ENCODE data around the gene ADGRL3.
"Not testable (repeated sequence)": the region's sequence is repeated elsewhere in the genome, so short reads cannot be mapped to it uniquely, and the experiment has no call there.

The ADGRL3 gene

DNA sequence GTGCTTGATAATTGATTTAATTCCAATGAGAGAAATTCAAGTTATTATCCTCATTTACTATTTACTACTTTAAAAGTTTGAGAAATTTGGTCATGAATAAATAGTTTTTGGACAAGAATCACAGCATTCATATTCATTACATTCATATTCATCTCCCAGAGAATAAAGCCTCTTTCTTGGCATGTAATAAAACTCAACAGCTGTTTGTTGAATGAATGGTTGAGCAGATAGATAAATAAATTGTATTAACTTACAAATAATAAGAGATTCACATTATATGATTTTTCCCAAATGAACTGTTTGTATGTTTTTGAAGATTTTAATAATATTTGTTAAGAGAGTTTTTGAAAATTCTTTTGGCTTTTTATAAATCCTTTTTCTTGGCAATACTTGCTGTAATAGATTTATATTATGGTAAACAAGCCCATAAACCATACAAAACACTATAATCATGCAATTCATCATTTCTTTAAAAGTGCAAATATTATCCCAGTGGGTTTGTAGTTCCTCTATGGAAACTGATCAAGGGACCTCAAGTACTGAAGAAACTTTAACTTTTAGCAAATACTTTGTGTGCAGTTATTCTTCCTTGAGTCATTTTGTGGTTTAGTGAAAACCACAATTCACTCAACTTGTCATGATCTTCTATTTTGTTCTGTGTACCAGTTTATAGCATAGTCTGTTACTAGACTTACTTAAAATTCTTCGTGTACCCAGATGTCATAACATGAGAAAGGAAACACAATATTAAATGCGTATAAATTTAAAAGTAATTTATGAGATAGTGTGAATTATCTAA is 371.8 kb downstream of the ADGRL3 start:
- no peak for DNase-seq

DNA sequence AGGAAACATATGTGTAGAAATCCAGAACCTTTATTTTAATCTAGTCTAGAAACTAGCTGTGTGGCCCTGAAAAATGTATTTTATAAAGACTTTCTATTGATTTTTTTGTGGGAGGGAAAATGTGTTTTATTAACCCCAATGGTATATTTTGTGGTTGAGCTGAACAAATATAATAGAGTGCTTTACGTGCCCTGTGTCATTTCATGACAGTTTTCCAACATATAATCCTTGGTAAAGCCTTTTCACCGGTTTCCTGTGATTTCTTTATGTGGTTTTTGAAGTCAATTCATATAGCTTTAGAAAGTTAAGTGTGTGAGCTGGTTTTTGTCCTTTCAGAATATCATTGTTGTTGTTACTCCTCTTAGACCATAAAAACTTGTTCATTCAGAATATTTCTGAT is 375.7 kb downstream of the ADGRL3 start:
- DNase-seq, result no peak

DNA sequence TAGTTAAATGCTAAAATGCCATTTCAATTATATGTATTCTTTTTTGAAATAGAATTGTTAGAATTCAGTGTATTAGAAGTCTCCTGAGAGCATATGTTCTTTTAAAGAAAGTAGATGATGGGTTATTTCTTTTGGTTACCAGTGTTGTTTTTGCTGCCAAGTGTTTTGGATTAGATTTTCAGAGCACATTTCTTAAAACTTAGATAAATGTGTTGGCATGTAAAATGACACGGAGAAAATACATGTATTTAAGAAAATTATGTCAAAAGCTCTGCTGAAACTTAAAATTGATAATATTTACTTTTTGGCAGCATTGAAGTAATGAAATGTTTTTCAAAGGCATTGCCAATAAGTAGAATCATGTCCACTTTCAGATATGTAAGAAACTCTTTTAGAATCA is 379.7 kb downstream of the ADGRL3 start:
- no peak for DNase-seq

DNA sequence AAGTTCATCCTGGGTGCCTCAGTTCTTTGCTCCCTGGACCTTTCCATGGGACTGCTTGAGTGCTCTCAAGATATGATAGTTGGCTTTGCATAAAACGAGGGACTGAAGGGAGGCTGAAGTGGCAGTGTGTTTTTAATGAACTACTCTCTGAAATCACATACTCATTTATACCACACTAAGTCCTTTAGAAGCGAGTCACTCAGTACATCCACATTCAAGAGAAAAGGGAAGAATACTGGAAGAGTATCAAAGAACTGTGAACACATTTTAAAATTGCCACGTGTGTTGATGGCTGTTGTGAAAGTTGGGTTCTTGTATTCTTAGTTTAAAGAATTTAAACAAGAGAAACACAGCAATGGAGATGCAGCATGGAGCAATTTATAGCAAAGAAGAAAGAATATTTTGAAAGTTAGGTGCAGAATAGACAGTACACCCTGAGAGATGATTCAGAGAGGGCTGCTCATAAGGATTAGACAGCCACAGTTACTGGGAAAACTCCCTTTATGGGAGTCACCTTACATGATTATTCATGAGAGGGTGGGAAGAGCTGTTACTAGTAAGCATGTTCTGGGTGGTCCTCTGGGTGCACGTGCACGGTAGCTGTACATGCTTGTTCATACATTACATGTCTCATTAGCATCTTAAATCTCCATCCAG is 380.7 kb downstream of the ADGRL3 start:
- DNase-seq, result no peak

DNA sequence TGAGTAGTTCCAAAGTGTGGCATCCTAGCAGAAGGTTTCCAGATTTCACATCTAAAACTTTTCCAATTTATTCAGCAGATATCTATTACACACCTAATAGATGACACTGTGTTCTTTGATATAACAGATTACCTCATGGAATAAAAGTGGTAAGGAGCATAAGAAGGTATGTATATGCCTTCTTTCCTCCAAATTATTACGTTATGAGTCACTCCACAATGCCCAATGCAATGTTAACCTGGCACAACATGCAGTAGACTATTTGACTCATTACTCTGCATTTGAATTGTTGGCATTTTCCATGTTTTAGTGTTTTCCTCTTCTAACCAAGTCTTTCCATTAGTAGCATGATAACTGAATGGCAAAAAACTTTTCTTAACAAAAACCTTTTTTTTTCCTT is 383.6 kb downstream of the ADGRL3 start:
- DNase-seq, result no peak

DNA sequence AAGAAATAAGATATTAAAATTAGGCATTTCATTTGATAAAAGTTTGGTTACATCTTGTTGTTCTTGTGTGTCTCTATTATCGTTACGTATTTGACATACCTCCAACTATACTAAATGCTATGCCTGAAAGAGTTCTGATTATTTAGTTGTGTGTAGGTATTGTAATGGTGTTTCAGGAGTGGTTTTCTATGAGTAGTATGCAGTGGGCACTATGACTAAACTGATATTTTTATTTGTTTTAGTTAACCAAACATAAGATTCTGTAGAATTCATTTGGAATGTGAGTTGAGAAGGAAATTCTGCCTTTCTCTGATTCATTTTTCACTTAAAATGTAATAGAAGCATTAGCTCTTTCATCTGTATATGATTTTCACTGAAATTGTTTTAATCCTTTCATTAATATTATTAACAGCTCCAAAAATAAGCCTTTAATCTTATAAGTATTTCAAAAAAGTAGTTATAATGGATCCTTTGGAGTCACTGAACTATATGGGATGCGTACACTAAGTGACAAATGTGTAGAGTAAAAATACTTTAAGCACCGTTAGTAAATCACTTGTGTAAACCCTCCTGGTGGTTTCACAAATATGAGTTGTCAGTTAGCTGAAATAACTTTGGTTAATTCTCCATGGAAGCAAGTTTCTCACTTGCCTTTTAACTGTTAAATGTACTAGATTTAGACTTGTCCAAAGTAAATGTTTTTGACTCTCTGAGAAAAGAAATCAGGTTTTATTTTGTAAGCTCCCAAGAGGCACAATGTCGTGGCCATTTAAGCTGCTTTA is 388.7 kb downstream of the ADGRL3 start:
- no peak for DNase-seq

DNA sequence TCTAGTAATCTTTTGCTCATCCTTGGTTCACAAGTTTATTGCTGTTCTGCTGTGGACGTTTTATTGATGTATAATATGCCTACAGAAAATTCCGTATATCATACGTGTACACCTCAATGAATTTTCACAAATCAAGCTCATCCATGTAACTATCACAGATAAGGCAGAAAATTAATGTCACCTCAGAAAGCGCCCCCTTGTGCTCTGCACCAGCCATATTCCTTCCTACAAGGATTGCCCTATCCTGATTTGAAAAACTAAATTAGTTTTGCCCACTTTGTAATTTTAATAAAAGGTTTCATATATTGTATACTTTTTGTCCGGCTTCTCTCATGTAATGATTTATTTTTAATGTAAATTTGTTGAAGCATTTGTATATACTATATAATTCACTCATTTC is 390.8 kb downstream of the ADGRL3 start:
- no peak for DNase-seq

DNA sequence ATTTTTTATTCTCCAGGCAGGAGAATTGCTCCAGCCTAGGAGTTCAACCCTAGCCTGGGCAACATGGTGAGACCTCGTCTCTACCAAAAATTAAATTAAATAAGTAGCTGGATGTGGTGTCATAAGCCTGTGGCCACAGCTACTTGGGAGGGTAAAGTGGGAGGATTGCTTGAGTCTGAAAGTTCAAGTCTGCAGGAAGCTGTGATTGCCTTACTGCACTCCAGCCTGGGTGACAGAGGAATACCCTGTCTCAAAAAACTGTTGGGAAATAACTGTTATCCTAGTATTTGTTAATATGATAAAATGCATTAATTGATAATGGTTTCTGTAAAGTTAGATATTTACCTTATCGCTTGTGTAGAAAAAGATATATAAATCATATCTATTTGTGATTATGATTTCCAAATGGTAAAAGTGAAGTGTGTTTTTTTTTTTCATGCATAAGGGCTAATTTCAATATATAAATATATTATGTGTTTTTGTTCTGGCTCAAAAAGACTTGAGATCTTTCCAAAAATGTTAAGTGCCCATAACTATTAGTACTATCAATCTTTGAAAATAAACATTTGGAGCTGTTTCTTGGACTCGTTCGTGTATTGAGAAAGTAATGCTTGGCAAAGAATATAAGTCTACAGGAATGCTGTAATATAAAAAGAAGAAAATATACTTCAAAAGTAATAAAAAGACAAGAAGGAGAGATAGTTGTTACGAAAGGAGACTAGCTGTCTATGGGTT is 396.6 kb downstream of the ADGRL3 start:
- no peak for DNase-seq

DNA sequence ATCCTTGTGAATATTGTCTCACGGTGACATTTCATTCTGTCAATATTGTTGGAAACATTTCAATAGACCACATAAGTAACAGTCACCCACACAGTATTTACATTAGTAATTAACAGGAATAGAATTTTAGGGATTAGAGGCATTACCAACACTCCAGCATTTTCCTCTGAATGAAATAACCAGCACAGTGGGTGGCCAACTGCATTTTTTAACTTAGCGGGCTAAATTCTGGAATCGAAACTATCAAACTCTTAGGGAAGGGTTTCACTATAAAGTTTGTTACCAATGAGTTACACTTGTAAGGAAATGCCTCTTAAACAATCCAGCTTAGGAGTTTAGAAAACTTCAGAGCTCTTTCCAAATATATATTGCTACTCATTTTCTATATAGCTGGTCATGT is 403.0 kb downstream of the ADGRL3 start:
- DNase-seq, result no peak

DNA sequence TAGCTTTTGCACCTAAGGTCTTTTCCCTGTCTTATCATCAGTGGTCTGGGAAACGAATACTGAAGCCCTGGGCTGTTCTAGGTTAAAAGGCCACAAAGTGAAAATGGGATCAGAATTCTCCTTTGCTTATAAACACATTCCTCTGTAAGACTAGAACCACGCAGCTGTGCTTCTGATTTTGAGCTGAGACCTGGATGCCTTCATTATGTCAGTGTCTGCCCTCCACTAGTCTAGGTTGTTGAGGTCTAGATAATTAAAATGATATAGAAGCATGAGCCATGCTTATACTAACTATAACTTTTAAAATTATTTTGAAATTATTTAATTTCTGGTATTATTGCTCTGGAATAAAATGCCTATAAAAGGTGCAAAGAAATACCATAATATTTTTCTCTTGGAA is 403.9 kb downstream of the ADGRL3 start:
- no peak for DNase-seq

DNA sequence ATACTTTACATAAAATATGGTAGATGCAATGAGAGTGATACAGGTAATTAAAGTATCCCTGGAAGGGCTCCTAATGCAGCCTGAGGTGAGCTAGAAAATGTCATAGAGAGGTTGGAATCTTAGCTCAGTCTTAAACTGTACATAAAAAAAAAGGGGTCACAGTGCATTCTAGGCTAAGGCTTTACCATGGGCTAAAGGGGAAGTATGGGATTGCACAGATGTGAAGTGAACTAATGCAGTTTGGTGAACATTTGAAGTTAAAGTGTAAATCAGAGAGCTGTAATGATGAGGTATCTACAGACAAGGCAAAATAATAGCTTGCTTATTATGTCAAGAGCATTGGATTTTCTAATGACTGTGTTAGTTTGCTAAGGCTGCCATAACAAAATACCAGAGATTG is 405.9 kb downstream of the ADGRL3 start:
- no peak for DNase-seq

DNA sequence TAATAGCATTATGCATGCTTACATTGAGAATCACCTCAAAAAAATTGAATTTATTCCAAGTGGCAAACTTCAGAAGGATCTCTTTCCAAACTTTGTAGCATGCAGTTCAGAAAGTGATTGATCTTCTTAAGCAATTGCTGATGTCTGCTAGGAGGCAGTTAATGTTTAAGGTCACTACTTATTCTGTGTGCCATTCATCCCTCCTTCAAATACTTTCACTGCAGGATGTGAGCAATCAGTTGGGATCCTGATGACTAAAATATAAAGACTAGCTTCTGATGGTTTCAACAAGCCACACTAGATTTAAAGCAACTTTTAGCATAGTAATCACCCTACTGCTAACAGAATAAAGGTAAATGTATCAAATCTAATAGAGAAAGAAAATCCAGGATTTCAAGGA is 414.1 kb downstream of the ADGRL3 start:
- DNase-seq, result no peak

DNA sequence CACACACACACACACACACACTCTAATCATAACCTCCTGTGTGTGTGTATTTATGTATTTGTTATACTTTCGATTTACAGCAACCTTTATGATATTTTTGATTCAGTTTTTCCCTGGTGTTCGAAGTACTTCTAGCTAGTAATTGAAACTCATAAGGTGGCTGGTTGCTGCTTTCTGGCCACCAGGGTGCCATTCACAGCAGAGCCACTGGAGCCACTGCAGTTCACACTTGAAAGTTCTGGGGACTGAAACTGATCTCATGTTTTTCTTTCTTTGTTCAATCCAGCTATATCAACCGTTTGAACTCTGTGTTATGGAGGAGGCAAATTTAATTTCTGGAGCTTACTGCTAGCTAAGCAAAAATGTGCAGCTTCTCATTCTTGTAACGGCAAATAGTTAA is 419.4 kb downstream of the ADGRL3 start:
- DNase-seq, result no peak

DNA sequence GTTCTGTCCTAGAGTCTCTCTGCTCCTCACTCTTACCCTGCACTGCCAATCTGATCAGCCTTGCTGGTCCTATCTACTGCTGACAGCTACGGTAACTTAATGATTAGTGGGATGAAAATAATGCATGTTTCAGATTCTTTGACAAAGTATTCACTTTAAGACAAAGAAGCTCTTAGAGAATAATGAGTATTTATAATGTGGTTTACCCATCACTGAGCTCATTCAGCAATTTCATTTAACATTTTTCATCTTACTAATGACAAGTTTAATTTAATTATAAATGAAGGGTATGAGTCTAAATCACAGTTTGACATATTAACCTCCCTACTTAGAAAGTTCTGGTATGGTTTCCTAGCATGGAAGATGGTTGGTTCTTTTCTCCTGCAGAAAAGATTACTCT is 428.2 kb downstream of the ADGRL3 start:
- no peak for DNase-seq

DNA sequence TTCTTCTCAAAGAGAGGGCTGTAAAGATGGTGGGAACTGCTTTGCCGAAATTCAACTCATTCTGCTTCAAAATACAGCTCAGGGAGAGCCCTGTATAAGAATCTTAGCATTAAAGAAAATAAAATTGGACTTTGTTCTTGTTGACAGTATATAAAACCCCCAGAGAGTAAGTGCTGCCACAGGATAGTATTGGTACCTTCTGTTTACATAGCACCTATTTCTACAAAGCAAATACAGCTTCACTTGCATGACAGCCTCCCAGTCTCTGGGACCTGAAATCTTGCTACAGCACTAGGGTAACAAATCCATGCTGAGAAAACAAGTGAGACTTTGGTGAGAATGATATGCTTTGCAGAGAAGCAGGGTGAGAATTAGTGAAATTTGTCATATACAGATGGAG is 428.6 kb downstream of the ADGRL3 start:
- no peak for DNase-seq

DNA sequence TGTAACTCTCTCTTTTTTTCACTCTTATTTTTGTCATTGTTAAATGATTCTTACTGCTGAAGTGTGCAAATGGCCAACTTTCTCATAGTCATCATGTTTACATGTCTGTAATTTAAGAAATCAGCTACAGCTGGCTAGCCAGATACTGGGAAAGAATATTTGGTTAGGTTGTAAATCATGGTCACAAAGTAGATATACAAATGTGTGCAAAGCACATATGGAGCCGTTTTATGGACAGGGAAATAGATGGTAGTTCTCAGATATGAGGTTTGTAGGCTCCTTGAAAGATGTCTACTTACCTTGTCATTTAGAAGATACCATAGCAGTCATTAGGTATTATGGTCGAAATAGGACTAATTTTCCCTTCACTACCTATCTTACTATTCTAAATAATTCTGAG is 430.4 kb downstream of the ADGRL3 start:
- no peak for DNase-seq

DNA sequence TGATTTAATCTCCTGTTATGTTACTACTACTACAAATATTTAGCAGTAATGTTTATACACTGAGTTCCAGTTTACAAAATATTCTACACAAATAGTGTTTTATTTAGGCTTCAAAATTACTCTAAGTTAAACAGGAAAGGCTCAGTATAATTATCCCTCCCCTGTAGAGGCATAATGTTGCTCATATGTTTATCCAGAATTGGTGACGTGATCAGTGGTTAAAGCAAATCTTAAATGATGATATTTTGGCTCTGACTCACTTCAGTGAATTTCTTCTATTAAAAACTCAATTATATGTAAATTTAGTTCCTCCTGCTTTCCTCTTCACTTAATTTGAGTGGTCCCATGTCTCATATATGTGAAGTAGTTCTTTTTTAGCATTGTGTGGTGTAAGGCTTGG is 438.5 kb downstream of the ADGRL3 start:
- DNase-seq, result no peak

DNA sequence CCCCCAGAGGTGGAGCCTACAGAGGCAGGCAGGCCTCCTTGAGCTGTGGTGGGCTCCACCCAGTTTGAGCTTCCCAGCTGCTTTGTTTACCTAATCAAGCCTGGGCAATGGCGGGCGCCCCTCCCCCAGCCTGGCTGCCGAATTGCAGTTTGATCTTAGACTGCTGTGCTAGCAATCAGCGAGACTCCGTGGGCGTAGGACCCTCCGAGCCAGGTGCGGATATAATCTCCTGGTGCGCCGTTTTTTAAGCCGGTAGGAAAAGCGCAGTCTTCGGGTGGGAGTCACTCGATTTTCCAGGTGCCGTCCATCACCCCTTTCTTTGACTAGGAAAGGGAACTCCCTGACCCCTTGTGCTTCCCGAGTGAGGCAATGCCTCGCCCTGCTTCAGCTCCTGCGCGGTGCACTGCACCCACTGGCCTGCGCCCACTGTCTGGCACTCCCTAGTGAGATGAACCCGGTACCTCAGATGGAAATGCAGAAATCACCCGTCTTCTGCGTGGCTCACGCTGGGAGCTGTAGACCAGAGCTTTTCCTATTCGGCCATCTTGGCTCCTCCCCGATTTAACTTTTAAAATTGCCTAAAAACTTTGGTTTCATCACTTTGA is 446.7 kb downstream of the ADGRL3 start:
- DNase-seq, result not testable (repeated sequence)

DNA sequence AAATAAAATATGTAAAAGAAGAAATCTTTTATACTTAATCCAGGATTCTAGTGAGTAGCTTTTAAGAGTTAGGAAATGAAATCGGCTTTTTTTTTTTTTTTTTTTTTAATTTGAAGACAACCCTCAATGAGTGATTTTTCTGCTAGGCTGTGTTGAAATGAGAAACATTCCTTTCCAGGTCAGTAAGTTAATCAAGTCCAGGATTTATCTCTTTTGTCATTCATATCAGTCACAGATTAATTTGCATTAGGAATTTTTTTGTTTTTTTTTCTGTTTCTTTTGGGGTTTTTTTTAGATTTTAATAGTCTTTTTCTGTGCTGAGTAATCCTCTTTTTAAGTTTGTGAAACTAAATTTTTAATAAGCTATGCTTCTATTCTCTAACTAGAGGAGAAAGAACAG is 448.1 kb downstream of the ADGRL3 start:
- no peak for DNase-seq

DNA sequence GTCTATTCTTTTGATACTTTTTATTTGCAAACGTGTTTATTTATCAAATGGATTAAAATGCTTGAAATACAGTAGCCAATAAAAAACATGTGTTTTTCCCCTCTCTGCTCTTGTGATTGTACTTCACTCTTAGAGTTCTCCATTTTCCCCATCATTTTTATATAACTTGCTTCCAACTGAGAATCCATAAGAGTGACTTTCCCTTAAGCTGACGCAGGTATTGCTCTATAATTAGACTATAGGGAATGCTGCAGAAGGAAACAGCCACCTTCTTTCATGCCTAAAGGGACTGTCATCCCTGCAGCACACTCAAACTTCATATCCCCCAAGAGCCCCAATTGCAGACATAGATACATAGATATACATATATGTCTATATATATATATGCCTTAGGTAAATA is 456.9 kb downstream of the ADGRL3 start:
- DNase-seq, result no peak

DNA sequence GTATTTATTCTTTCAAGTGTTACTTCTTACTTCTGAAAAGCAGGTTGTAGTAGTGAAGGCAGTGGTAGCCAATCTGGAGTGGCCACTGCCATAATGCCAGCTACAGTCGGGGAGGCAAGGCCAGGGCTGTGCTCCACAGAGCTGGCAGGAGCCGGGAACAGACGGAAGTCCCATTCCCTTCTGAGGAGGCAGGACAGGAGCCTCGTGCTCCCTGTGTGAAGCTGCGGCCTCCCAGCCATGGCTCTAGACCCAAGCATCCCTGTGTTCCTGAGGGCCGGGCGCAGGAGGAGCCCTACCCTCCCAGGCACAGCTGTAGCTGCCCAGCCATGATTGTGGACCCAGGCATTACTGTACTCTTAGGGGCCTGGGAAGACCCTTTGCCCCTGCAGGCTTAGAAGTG is 461.8 kb downstream of the ADGRL3 start:
- no peak for DNase-seq

DNA sequence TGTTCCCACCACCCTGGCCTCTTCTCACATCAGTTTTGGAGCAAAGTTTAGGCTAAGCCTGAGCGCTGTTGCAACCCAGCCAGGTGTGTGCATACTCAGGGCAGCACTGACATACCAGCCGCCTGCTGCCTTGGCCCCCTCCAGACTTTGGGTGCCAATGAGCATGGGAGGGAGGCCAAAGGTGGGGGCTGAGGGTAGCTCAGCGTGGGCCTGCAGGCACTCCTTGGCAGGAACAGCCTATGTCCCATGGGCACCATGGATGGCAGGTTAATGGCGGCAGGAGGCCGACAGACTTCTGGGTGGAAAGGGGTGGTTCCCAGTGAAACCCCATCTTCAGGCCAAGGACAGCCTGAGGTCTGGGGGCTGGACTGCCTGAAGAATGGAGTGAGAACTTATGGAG is 462.2 kb downstream of the ADGRL3 start:
- DNase-seq, result no peak

DNA sequence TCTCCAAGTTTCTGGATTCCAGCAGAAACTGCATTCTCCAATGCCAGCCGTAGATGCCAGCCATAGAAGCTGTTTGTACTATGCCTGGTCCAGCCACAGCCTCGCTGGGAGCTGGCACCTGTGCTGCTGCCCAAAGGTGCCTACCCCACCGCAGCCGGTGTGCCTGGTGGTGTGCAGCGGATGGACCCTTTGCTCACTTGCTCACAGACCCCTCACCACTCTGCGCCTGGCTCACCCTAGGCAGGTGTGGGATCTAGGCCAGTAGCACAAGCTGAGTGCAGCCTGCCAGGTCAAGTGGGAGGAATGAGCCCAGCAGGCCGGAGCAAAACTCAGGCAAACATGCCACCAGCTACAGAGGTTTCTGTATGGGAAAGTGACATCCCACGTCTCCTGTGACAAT is 463.2 kb downstream of the ADGRL3 start:
- DNase-seq, result no peak
